Raji (cell line): ENCODE data around the gene ECE1.

ENCODE experiments used
- POLR2A ChIP-seq: IDR thresholded peaks from 2 replicates; pipeline ENCODE4 v1.6.1; 2011; ENCODE audit warnings: low read depth, low read length, control low read depth; ENCODE audit not compliant: insufficient read depth

ECE1 gene

GRCh38 chr1:21305155-21305899, 15.1 kb upstream of the ECE1 start:
- no peak for TF ChIP-seq POLR2A

GRCh38 chr1:21304488-21304887, 14.2 kb upstream of the ECE1 start:
- no peak for TF ChIP-seq POLR2A

GRCh38 chr1:21302747-21303715, 12.8 kb upstream of the ECE1 start:
- no peak for TF ChIP-seq POLR2A

GRCh38 chr1:21301794-21302440, 11.7 kb upstream of the ECE1 start:
- TF ChIP-seq POLR2A, result no peak

GRCh38 chr1:21300774-21301173, 10.5 kb upstream of the ECE1 start:
- no peak for TF ChIP-seq POLR2A

- no peak for TF ChIP-seq POLR2A
Measured at GRCh38 chr1:21299780-21300395, 9.6 kb upstream of the ECE1 start.

- no peak for TF ChIP-seq POLR2A
Measured at GRCh38 chr1:21298981-21299391, 8.7 kb upstream of the ECE1 start.

- TF ChIP-seq POLR2A, result no peak
Measured at GRCh38 chr1:21297975-21298374, 7.7 kb upstream of the ECE1 start.

- TF ChIP-seq POLR2A, result no peak
Measured at GRCh38 chr1:21296509-21297354, 6.5 kb upstream of the ECE1 start.

- no peak for TF ChIP-seq POLR2A
Measured at GRCh38 chr1:21295545-21295944, 5.3 kb upstream of the ECE1 start.

GRCh38 chr1:21295002-21295401, 4.7 kb upstream of the ECE1 start:
- no peak for TF ChIP-seq POLR2A

- TF ChIP-seq POLR2A, result peak; percentile 60
Measured at GRCh38 chr1:21294266-21294989, 4.2 kb upstream of the ECE1 start.

- TF ChIP-seq POLR2A, result peak; percentile 35
Measured at GRCh38 chr1:21293537-21294265, 3.4 kb upstream of the ECE1 start.
